Suppressor macrophage treated with lipopolysaccharide for 4 hours (primary cell): ENCODE measurements around the gene ZNF684.
A peak's percentile ranks its signal among the peaks of the same experiment; 100 is the strongest.

Source experiments
- DNase-seq: peaks from one replicate; pipeline ENCODE4 v3.0.0-alpha.2; 2020

ZNF684 gene

DNA sequence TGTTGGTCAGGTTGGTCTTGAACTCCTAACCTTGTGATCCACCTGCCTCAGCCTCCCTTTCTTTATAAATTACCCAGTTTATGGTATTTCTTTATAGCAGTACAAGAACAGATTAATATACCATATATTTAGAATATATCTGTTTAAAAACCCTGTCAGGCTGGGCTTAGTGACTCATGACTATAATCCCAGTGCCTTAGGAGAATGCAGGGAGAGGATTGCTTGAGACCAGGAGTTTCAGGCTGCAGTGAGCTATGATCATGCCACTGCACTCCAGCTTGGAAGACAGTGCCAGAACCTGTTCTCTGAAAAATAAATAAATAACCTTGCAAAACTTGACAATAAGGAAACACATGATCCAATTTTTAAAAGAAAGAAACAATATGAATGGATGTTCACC is 43.9 kb downstream of the ZNF684 start:
- DNase-seq = no peak

DNA sequence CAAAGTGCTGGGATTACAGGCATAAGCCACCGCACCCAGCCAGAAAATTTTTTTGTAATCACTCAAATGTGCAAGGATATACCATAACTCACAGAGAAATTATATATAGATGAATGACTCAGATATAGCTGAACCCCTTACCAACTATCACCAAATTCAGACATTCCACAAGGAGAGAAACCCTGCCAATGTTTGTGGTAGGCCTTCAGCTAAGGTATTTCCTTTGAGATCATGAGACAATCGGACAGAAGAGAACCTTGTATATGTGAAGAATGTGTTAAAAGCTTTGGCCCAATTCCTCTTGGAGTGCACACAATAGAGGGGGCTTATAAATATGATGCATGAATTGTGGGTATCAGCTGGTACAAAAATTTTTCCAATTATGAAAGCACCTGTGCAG is 50.7 kb downstream of the ZNF684 start:
- DNase-seq = no peak

GRCh38 chr1:40583980-40584379 is 52.5 kb downstream of the ZNF684 start:
- DNase-seq = no peak

GRCh38 chr1:40588586-40588985 is 57.1 kb downstream of the ZNF684 start:
- no peak for DNase-seq

DNA sequence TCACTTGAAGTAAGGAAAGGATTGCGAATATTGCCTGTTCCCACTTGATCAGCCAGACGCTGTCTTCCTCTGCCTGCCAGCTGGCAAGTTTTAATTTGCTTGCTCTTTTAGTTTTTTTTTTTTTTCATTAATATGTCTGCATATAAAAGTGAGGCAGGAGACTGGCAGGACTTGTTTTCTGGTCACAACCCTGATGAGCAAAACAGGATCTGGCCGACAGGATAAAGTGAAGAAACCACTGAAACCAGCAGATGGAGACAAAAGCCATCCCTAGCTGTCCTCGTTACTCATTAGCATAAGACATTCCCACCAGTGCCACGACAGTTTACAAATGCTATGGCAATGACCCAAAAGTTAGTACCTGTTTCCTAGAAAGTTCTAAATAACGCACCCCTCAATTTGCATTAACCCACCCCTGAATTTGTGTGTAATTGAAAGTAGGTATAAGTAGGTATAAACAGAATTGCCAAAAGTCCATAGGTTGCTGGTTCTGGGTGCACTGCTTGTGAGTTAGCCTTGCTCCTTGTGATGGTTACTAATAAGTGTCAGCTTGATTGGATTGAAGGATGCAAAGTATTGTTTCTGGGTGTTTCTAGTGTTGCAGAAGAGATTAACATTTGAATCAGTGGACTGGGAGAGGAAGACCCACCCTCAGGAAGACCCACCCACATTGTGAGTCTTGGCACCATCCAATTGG is 60.8 kb downstream of the ZNF684 start:
- peak; percentile 62 for DNase-seq

DNA sequence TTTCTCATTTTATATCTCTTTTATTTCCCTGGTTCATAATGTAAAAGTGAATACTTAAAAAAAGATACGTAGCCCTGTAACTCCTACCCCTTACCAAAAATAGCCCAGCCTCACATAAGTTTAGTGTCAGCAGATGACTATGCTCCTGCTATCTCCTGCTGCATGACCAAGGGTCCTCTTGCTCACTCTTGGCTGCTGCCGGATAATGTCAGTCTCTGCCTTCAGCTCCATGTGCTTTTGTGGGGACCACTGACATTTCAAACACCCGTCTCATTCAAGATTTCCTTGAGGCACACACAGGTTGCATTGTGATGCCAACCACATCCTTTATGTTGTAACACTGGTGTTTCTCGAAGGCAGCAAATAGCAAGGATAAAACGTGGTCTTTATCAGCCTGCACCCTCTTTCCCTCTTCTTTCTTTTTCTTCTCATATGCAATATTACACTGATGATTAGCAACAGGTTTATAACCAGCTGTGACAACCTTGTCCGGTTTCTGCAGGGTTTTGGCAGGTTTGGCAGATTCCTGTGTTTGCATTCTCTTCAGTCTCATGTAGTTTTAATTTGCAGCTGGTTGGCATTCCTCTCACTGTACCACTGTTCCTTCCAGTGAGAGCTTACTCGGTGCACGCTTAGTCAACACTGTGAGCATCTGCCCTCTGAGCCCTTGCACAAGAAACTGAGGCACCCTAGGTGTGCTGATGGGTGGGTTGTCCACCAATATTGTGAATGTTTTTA is 62.2 kb downstream of the ZNF684 start:
- DNase-seq = no peak

GRCh38 chr1:40594187-40594531 is 62.7 kb downstream of the ZNF684 start:
- DNase-seq = no peak

DNA sequence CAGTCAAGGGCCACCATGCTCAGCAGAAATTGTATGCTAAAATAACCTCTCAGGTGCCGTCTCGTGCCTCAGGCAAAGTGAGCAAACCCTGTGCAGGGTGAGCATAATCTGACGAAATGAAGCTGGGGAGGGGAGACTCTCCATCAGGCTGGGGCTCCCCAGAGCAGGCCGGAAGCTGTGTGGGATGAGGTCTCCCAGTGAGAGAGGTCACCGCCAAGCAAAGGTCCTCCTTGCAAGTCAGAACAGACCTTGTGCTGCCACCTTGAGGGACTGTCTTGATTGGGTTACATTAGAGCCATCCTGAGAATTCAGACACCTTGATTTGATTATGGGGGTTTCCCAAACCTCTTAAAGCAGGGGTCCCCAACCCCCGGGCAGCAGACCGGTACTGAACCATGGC is 64.2 kb downstream of the ZNF684 start:
- DNase-seq = no peak
